ENCODE results near the gene ULK1. TPM values are rescaled to one million over a fixed set of nuclear protein-coding genes. Genes with fewer than 3 reads are reported as not detected.

The ULK1 gene
- total and polyA plus RNA-seq, 4 donors, result 15.4 to 32.8 (median 22.8) TPM

DNA sequence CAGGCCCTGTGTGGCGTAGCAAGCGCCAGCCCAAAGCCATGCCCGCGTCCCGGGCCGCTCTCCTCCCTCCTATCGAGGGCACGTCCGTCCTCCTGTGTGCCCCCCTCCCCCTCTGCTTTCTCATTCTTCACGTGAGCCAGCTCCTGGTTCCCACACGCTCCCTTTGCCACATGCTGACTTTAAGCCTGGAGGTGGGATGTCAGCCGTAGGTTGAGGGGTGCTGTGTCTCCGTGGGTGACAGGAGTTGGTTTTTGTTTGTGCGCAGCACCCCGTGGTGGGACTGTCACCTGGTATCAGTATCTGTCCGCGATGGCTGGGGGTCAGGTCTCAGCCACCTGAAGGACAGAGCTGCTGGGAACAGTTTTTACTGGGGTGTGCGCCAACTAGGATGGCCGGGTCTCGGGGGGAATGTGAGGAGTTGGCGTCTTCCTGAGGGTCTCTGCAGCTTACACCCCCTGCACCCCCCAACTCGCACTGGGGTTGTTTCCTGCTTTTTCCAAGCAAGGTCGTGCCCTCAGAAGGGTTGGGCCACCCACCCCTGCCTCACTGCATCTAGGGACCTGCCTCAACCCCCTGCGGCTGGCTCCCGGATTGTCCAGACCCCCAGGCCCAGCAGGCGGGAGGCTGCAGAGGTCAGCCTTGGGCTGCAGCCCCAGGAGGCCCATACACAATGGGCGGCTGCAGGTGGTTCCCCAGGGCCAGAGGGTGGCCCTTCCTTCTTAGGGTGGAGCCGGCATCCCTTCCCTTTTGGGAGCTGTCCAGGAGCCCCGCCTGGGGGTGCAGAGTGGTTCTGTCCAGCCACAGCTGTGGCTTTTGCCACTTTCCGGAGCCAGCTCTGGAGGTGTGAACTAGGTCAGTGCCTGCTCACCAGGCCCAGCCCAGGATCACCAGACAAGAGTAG, 7.3 kb downstream of the ULK1 start:
- ATAC-seq (ENCODE audit: insufficient read depth, low FRiP score) (peak; percentile 28), DNase-seq (no peak)
- WGBS, 2 donors, result 70 to 81% methylated on average over 30 of the region's 30 CpGs
- Histone ChIP-seq H3K9ac (ENCODE audit: insufficient read depth in 1 of 2, low read length in 2 of 2) (no peak overlapping the region), H3K27ac (ENCODE audit: low read depth in 1 of 2, low read length in 1 of 2) (peak overlapping the region in 1 of 2 donors; percentile 13), H3K27me3 (ENCODE audit: control insufficient read depth in 3 of 3, insufficient read depth in 3 of 3, low read length in 2 of 3) (no peaks in the 10 kb centered on the region), H3K4me3 (no peak overlapping the region), H3K36me3 (ENCODE audit: control insufficient read depth in 4 of 4, insufficient read depth in 4 of 4, low read length in 4 of 4) (peaks cover 0 to 9% (median 7%) of the 10 kb centered on the region in 4 donors), H3K9me3 (ENCODE audit: control insufficient read depth in 4 of 4, insufficient read depth in 3 of 4, low read length in 3 of 4) (no peaks in the 10 kb centered on the region), H3K4me1 (ENCODE audit: control insufficient read depth in 5 of 5, insufficient read depth in 5 of 5, low read length in 5 of 5) (peaks cover 0 to 30% (median 4%) of the 10 kb centered on the region in 5 donors)
- TF ChIP-seq, protein P1, sequence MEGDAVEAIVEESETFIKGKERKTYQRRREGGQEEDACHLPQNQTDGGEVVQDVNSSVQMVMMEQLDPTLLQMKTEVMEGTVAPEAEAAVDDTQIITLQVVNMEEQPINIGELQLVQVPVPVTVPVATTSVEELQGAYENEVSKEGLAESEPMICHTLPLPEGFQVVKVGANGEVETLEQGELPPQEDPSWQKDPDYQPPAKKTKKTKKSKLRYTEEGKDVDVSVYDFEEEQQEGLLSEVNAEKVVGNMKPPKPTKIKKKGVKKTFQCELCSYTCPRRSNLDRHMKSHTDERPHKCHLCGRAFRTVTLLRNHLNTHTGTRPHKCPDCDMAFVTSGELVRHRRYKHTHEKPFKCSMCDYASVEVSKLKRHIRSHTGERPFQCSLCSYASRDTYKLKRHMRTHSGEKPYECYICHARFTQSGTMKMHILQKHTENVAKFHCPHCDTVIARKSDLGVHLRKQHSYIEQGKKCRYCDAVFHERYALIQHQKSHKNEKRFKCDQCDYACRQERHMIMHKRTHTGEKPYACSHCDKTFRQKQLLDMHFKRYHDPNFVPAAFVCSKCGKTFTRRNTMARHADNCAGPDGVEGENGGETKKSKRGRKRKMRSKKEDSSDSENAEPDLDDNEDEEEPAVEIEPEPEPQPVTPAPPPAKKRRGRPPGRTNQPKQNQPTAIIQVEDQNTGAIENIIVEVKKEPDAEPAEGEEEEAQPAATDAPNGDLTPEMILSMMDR (IDR thresholded peaks at IDR 0.05; ENCODE audit: control extremely low read depth, extremely low read depth), result no peak

DNA sequence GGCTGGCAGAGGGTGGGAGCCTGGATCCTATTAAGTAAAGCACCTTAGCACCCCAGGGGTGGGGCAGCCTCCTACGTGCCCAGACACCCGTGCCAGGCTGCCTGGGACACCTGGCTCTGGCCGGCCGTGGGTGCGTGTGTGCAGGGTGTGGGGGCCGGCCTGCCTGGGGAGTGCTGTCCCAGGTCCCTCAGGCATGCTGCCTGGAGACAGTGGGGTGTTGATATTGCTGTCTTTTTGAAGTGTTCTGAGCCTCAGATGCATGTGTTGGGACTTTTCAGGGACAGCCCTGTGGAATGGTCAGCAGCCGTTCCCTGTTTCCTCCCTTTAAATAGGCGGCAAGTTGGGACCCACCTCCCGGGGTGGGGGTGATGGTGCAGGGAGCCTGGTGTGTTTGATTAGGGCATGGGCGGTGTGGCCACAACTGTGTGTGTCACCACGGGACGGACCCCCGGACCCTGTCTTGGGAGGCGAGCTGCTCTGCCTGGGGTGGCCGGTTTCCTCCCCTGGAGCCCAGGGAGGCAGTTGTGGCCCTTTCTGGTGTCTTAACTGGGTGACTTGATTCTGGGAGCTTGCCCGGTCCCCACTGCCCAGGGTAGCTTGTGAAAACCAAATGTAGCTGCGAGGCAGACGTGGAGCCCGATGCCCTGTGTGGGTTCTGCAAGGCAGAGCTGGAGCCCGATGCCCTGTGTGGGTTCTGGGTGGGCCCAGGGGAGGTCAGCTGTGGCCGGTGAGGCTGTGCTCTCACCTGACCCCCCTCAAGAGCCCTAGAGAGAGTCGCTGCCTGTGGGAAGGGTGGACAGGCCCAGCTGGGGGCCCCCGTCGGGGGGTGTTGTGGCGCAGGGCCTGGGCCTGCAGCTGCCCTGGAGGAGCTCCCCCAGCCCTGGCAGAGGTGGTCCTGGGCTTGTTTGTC, 8.2 kb downstream of the ULK1 start:
- 82 to 88% methylated on average over 25 of the region's 25 CpGs for WGBS, 2 donors
- Histone ChIP-seq H3K27me3 (ENCODE audit: control insufficient read depth in 3 of 3, insufficient read depth in 3 of 3, low read length in 2 of 3) (no peaks in the 10 kb centered on the region), H3K9ac (ENCODE audit: insufficient read depth in 1 of 2, low read length in 2 of 2) (no peak overlapping the region), H3K4me3 (no peak overlapping the region), H3K36me3 (ENCODE audit: control insufficient read depth in 4 of 4, insufficient read depth in 4 of 4, low read length in 4 of 4) (peaks cover 0 to 13% (median 6%) of the 10 kb centered on the region in 4 donors), H3K9me3 (ENCODE audit: control insufficient read depth in 4 of 4, insufficient read depth in 3 of 4, low read length in 3 of 4) (no peaks in the 10 kb centered on the region), H3K27ac (ENCODE audit: low read depth in 1 of 2, low read length in 1 of 2) (no peak overlapping the region), H3K4me1 (ENCODE audit: control insufficient read depth in 5 of 5, insufficient read depth in 5 of 5, low read length in 5 of 5) (peaks cover 0 to 26% (median 0%) of the 10 kb centered on the region in 5 donors)
- TF ChIP-seq, protein P1 (IDR thresholded peaks at IDR 0.05; ENCODE audit: control extremely low read depth, extremely low read depth), result no peak
- DNase-seq (no peak), ATAC-seq (ENCODE audit: insufficient read depth, low FRiP score) (no peak)

DNA sequence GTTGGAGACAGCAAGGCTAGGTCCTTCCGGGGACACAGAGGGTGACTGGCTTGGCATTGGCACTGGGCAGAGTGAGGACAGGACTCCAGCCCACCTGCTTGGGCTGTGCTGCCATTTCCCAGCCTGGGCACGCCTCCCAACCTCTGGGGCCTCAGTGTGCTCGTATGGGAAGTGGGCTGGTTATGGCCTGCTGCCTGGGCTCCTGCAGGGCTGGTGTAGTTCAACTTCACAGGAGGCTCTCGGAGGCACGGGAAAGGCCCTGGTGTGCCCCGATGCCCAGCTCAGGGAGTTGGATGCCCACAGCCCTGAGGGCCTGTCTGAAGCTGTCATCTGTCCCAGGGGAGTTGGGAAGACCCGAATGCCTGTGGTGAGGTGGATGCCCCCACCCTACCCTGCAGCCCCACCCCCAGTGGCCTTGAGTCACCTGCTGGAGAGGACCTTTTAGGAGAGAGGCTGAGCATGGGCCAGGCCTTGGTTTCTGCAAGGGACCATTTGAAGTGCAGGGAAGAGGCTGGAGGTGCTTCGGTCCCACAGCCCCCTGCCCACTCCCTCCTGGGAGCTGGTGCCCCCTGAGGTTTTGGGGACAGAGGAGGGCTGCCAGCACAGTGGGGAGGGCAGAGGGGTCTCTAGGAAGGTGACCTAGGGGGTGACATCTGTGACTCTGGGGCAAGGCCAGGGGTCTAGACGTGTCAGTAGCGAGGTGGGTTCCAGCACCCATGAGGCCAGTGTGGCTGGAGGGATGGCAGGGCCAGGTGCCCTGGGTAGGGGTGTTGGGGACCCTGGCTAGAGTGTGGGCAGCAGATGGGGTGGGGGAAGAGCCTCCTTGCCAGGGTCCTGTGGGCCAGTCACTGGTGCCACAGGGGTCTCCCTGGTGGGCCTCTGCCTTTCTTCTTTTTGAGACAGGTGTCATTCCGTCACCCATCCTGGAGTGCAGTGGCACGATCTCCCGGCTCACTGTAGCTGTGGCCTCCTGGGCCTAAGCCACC, 9.1 kb downstream of the ULK1 start:
- Histone ChIP-seq H3K9me3 (ENCODE audit: control insufficient read depth in 4 of 4, insufficient read depth in 3 of 4, low read length in 3 of 4) (no peaks in the 10 kb centered on the region), H3K9ac (ENCODE audit: insufficient read depth in 1 of 2, low read length in 2 of 2) (no peak overlapping the region), H3K27ac (ENCODE audit: low read depth in 1 of 2, low read length in 1 of 2) (no peak overlapping the region), H3K4me3 (no peak overlapping the region), H3K4me1 (ENCODE audit: control insufficient read depth in 5 of 5, insufficient read depth in 5 of 5, low read length in 5 of 5) (peaks cover 0 to 26% (median 0%) of the 10 kb centered on the region in 5 donors), H3K27me3 (ENCODE audit: control insufficient read depth in 3 of 3, insufficient read depth in 3 of 3, low read length in 2 of 3) (no peaks in the 10 kb centered on the region), H3K36me3 (ENCODE audit: control insufficient read depth in 4 of 4, insufficient read depth in 4 of 4, low read length in 4 of 4) (peaks cover 0 to 22% (median 4%) of the 10 kb centered on the region in 4 donors)
- DNase-seq (no peak), ATAC-seq (ENCODE audit: insufficient read depth, low FRiP score) (no peak)
- TF ChIP-seq, protein P1 (IDR thresholded peaks at IDR 0.05; ENCODE audit: control extremely low read depth, extremely low read depth), result no peak
- 89 to 93% methylated on average over 13 of the region's 13 CpGs for WGBS, 2 donors
